Mucosa of rectum (tissue), 2 donors: ENCODE data around the gene APBA2.

Experiments
- H3K27ac ChIP-seq, 2 donors: one replicate each; pipeline ENCODE4 v1.7.0; 2013; ENCODE audit warnings: inconsistent platforms in 2 of 2, low read depth in 2 of 2, low read length in 2 of 2
- H3K27me3 ChIP-seq, 2 donors: one replicate each; pipeline ENCODE4 v1.7.0; 2013; ENCODE audit warnings: low read length in 2 of 2; ENCODE audit not compliant: control insufficient read depth in 2 of 2, insufficient read depth in 2 of 2
- H3K36me3 ChIP-seq, 2 donors: one replicate each; pipeline ENCODE4 v1.7.0; 2013; ENCODE audit warnings: low read length in 2 of 2; ENCODE audit not compliant: control insufficient read depth in 2 of 2, insufficient read depth in 2 of 2
- H3K4me1 ChIP-seq, 2 donors: one replicate each; pipeline ENCODE4 v1.7.0; 2013; ENCODE audit warnings: low read length in 2 of 2, mild to moderate bottlenecking in 1 of 2; ENCODE audit not compliant: control insufficient read depth in 2 of 2, insufficient read depth in 2 of 2
- H3K4me3 ChIP-seq, 2 donors: one replicate each; pipeline ENCODE4 v1.7.0; 2013; ENCODE audit warnings: low read length in 2 of 2
- H3K9ac ChIP-seq, 2 donors: one replicate each; pipeline ENCODE4 v1.7.0; 2013; ENCODE audit warnings: low read length in 2 of 2, low read depth in 1 of 2, mild to moderate bottlenecking in 1 of 2
- H3K9me3 ChIP-seq, 2 donors: one replicate each; pipeline ENCODE4 v1.7.0; 2013; ENCODE audit warnings: low read length in 2 of 2; ENCODE audit not compliant: control insufficient read depth in 2 of 2
- donor health status: healthy.
- donor health status: Normal muscosa, but diverticular disease.

Gene APBA2

DNA sequence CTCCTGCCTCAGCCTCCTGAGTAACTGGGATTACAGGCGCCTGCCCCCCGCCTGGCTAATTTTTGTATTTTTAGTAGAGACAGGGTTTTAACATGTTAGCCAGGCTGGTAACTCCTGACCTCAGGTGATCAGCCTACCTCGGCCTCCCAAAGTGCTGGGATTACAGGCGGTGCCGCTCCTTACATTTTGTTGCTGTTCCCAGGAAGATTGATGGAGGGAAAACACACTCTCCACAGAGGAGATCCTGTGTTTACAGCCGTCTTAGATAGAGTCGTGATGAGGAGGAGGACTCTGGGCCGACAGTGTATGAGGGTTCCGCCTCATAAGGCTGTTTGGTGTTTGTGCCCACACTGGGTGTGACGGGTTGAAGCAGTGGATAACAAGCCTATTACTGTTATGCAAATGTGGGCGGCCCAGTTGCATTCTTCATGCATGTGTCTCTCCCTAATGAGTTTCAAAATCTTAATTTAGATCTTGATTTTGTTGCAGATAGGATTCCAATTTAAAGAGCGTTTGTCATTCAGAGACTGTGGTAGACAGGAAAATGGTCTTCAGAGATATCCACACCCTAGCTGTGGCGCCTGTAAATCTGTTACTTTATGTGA is 60.0 kb downstream of the APBA2 start:
- Histone ChIP-seq H3K27ac (no peak overlapping the region), H3K9ac (no peak overlapping the region), H3K36me3 (no peaks in the 10 kb centered on the region), H3K4me3 (no peak overlapping the region), H3K27me3 (no peaks in the 10 kb centered on the region), H3K9me3 (no peaks in the 10 kb centered on the region), H3K4me1 (no peaks in the 10 kb centered on the region)

DNA sequence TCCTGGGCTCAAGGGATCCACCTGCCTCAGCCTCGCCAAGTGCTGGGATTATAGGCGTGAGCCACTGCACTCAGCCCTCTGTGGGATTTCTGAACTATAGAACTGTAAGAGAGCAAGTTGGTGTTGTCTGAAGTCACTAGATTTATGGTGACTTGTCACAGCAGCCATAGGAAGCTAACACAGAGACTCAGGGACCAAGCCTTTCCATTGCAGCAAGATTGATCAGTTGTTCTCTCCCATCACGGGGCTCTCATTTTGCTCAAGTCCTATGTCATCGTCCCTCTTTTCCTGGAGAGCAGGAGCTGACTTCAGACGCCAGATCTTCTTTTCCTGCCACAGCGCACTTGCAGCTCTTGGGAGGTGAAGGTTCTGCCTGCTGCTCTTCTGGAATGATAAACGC is 61.0 kb downstream of the APBA2 start:
- Histone ChIP-seq H3K9ac (no peak overlapping the region), H3K27me3 (no peaks in the 10 kb centered on the region), H3K9me3 (no peaks in the 10 kb centered on the region), H3K4me3 (no peak overlapping the region), H3K27ac (no peak overlapping the region), H3K4me1 (no peaks in the 10 kb centered on the region), H3K36me3 (no peaks in the 10 kb centered on the region)

DNA sequence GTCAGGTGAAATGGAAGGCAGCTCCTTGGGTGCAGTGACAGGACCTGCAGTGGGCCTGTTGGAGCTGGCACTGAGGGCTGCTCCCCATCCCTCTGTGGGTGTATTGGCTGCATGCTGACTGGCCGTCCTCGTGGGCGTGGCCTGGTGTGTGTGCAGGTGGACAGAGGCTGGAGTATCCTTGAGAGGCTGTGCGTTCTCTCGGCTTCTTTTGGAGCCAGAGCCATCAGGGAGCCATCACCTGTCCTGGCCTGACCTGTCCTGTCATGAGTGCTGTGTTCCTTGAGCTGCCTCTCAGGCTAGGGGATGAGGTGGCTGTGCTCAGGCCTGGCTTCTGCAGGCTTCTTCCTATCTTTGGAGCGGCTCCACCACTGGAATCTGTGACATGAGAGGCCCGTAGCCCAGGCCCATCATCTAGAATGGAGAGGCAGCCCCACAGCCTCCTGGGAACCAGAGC is 61.5 kb downstream of the APBA2 start:
- no peaks in the 10 kb centered on the region for H3K36me3 ChIP-seq
- H3K9ac ChIP-seq = no peak overlapping the region
- no peaks in the 10 kb centered on the region for H3K4me1 ChIP-seq
- no peaks in the 10 kb centered on the region for H3K27me3 ChIP-seq
- H3K4me3 ChIP-seq = no peak overlapping the region
- H3K9me3 ChIP-seq = no peaks in the 10 kb centered on the region
- no peak overlapping the region for H3K27ac ChIP-seq

DNA sequence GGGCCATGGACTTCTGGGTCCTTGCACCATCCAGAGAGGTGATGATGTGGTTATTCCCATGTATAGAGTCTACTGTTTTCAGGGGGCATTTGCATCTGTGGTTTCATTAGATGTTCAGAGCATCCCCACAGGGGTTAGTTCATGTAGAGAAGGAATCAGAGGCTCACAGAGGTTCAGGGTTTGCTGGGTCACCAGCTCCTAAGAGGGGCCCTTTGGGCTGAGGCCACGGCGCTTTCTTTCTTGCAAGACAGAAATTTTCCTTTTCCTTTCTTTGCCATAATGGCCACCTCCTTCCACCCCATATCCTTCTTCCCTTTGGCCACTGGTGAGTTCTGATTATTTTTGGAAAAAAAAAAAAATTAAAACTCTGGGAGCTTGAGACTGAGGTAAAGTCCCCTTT is 62.3 kb downstream of the APBA2 start:
- no peak overlapping the region for H3K27ac ChIP-seq
- H3K4me1 ChIP-seq = no peaks in the 10 kb centered on the region
- H3K27me3 ChIP-seq = no peaks in the 10 kb centered on the region
- no peak overlapping the region for H3K4me3 ChIP-seq
- no peaks in the 10 kb centered on the region for H3K9me3 ChIP-seq
- no peak overlapping the region for H3K9ac ChIP-seq
- H3K36me3 ChIP-seq = no peaks in the 10 kb centered on the region

DNA sequence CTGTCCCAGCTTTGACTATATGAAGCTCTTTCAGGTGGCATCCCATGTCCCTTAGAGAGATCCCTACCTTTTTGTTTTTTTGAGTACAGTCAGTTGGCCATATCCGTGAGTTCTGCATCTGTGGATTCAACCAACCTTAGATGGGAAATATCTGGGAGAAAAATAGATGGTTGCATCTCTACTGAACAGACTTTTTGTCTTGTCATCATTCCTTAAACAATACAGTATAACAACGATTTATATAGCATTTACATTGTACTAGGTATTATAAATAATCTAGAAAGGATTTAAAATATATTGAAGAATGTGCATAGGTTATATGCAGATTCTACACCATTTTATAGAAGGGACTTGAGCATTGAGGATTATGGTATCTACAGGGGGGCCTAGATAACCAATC is 65.1 kb downstream of the APBA2 start:
- Histone ChIP-seq H3K27me3 (peaks cover 0 to 3% of the 10 kb centered on the region in 2 donors), H3K4me1 (no peaks in the 10 kb centered on the region), H3K4me3 (no peak overlapping the region), H3K9ac (no peak overlapping the region), H3K36me3 (no peaks in the 10 kb centered on the region), H3K9me3 (no peaks in the 10 kb centered on the region), H3K27ac (no peak overlapping the region)

DNA sequence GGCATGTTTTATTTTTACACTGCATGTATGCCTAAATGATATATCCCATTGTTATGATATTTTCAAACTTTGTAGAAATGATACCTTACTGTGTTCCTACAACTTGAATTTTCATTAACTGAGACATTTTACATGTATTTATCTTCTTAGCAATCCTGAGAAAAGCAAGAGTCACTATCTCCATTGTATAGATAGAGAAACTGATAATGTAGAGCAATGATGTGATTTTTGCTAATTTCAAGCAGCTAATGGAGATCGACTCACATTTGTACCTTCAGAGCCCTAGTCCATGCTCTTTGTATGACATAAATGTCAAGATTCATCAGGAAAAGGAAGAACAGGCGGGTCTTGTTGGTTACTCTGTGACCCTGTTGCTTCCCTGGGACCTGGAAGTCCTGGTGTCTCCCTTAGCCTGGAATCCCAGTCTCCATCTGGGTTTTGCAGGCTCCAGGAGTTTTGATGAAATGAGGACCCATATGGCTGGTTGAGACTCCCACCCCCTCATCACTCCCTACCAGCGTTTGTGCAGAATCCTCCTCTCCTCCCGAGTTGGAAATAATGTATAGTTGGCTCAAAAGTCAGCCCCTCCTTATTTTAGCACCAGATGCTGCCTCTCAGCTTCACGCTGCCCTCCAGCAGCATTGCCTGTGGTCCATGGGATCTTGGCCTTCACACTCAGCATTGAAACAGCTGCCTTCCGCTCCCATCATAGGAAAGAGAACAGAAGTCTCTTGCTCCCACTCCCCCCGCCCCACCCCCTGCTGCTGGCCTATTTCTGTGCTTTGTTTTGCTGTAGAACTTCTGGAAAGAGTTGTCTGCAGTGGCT is 67.1 kb downstream of the APBA2 start:
- Histone ChIP-seq H3K27ac (no peak overlapping the region), H3K36me3 (no peaks in the 10 kb centered on the region), H3K27me3 (peaks cover 0 to 3% of the 10 kb centered on the region in 2 donors), H3K9ac (no peak overlapping the region), H3K9me3 (no peaks in the 10 kb centered on the region), H3K4me1 (no peaks in the 10 kb centered on the region), H3K4me3 (no peak overlapping the region)

DNA sequence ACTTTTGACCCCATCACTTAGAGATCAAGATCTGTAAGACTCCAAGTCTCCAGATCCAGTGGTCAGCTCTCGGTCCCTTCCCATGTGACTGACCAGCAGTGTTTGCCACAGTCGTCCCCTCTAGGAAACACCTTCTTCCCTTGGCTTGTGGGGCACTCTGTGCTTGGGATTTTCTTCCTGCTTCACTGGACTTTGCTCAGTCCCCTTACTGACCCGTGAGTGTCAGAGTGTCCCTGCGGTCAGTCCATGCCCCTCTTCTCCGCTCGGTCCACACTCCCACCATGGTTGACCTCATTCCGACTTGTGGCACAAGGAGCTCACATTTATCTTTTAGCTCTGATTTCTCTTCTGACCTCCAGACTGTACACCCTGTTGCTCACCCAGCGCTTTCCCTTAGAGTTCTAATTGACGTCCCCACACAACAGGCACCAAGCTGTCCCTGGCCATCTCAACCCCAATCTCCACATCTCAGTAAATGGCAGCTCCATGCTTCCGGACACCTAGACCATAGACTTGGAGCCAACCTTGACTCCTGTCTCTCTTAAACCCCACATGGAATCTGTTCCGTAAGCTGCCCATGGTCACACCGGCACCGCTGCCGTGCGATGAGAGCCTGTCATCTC is 67.9 kb downstream of the APBA2 start:
- Histone ChIP-seq H3K27me3 (peaks cover 0 to 3% of the 10 kb centered on the region in 2 donors), H3K9me3 (no peaks in the 10 kb centered on the region), H3K4me3 (no peak overlapping the region), H3K9ac (no peak overlapping the region), H3K4me1 (no peaks in the 10 kb centered on the region), H3K27ac (no peak overlapping the region), H3K36me3 (no peaks in the 10 kb centered on the region)

DNA sequence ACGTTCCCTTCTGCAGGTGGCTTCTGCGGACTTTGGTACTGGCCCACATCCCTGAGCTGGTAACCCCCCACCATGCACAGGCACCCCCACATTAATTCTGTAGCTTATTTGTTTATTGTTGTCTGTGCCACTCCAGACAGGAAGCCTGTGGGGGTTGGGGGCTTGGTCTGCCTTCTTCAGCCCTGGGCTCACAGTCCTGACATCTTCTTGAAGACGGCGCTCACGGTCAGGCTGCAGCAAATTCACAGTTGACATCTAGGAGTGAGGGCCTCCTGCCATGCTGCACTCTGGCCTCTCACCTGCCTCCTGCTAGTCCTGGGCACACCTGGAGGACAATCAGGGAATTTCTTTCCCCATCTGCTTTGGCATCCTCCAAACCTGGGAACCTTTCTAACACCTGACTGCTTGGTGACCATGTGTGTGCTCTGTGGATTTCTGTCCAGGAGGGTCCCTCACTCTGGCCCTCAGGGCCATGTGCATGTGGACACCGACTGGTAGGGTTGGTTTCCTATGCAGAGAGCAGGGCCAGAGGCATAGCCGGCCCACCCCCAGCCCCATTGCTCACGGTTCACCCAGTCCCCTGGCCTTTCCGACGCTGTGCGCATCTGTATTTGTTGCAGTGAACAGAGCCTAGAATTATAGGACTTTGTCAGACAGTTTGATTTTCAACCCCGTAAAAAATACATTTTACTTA is 68.8 kb downstream of the APBA2 start:
- H3K9me3 ChIP-seq = no peaks in the 10 kb centered on the region
- H3K27me3 ChIP-seq = peaks cover 0 to 3% of the 10 kb centered on the region in 2 donors
- no peak overlapping the region for H3K27ac ChIP-seq
- H3K36me3 ChIP-seq = no peaks in the 10 kb centered on the region
- no peak overlapping the region for H3K9ac ChIP-seq
- H3K4me1 ChIP-seq = no peaks in the 10 kb centered on the region
- H3K4me3 ChIP-seq = no peak overlapping the region

DNA sequence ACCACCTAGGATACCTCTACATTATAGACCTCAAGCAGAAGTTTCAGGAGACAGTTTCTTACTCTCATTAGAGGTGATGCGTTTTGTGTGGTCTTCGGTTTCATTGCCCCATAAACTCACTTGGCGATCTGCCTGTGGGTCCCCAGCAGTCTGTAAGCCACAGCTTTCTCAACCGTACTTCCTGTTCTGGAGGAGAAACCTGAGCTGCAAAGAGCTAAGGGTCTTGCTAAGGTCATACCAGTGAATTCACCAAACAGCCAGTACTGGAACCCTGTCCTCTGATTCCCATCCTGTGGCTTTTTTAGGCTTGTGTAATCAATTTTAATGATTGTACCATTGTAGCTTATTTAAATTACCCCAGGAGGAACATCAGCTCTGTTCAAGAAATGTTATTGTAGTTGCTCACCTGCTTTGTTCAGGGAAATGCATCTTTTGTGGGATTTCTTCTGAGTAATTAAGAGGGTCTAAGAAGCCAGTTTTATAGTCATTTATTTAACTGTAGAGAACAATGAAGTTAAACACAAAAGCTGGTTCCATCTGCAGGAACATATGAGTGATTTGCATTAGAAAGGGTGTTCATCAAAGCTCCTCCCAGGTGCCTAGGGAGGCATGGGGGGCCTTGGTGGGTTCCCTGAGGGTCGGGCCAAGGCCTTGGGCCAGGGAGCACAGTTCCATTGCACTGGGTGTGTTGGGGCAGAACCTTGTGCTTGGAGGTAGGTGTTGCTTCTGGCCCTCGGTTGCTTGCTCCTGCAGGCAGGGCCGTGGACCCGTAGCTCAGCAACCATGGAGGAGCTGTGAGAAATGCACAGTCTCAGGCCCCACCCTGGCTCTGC is 69.6 kb downstream of the APBA2 start:
- Histone ChIP-seq H3K4me3 (no peak overlapping the region), H3K27me3 (peaks cover 0 to 3% of the 10 kb centered on the region in 2 donors), H3K9me3 (no peaks in the 10 kb centered on the region), H3K9ac (no peak overlapping the region), H3K4me1 (no peaks in the 10 kb centered on the region), H3K36me3 (no peaks in the 10 kb centered on the region), H3K27ac (no peak overlapping the region)
